Endothelial cell of umbilical vein (primary cell): ENCODE results near the gene TUSC2. TPM values are rescaled to one million over a fixed set of nuclear protein-coding genes. Genes with fewer than 3 reads are reported as not detected.

Experiments used
- BruUV-seq: library from RNA; stranded (reverse); fragments of 400-500 nt; replicated peaks from 2 replicates; lab custom pipeline; 2021; lab: Mats Ljungman, UMichigan
- CTCF ChIA-PET: fragments of 300-600, 350-600 bp; sonication (Branson Sonifier 250); formaldehyde crosslinking; loops from one replicate; lab custom pipeline; 2021; ENCODE audit warnings: antibody characterized with exemption, inconsistent platforms; lab: Charles Lee
- POLR2A ChIA-PET: fragments of 300-600, 350-600 bp; sonication (Branson Sonifier 250); formaldehyde crosslinking; loops from one replicate; lab custom pipeline; 2021; ENCODE audit warnings: antibody characterized with exemption, inconsistent platforms; lab: Charles Lee
- DNase-seq: peaks from one replicate; pipeline ENCODE4 v3.0.0-alpha.2; 2011; ENCODE audit warnings: low read depth, low spot score
- FAIRE-seq: peaks from 2 replicates; lab custom pipeline; 2011; peaks lifted over from hg19 to GRCh38; lab: Jason Lieb, UNC
- H2AFZ ChIP-seq: 2 replicates; pipeline ENCODE4 v1.6.0; 2012; ENCODE audit warnings: low read depth, low read length, control low read depth, inconsistent platforms
- H3K27ac ChIP-seq: 2 replicates; pipeline ENCODE4 v1.5.1; 2011; ENCODE audit warnings: low read depth, mild to moderate bottlenecking, control low read depth, low read length, moderate library complexity; ENCODE audit not compliant: insufficient read depth
- H3K27me3 ChIP-seq, 2 experiments: 2 replicates each; pipeline versions ENCODE4 v1.6.0 to v1.6.1; 2011; ENCODE audit warnings: low read length in 2 of 2, mixed read lengths in 1 of 2; ENCODE audit not compliant: control insufficient read depth in 2 of 2, insufficient read depth in 2 of 2
- H3K36me3 ChIP-seq, 2 experiments: 2 replicates in 1 of 2; 3 replicates in 1 of 2; pipeline ENCODE4 v1.5.1; 2011; ENCODE audit warnings: low read length in 2 of 2, mild to moderate bottlenecking in 1 of 2, moderate library complexity in 1 of 2; ENCODE audit not compliant: control insufficient read depth in 2 of 2, insufficient read depth in 2 of 2; ENCODE audit errors: extremely low read depth in 1 of 2
- H3K4me1 ChIP-seq: 3 replicates; pipeline ENCODE4 v1.5.1; 2011; ENCODE audit warnings: mild to moderate bottlenecking, low read length; ENCODE audit not compliant: control insufficient read depth, insufficient read depth; ENCODE audit errors: extremely low read depth
- H3K4me2 ChIP-seq: 2 replicates; pipeline ENCODE4 v1.6.1; 2011; ENCODE audit warnings: low read length, control low read depth, mixed read lengths; ENCODE audit not compliant: insufficient read depth
- H3K4me3 ChIP-seq, 3 experiments: fragments of 200-600 bp in 1 of 3; sonication (generic), shearing (Covaris generic) in 1 of 3; replicated peaks in 1 of 3; 2 replicates each; pipeline ENCODE4 v1.5.1; 2011 to 2016; ENCODE audit warnings: control low read depth in 3 of 3, low read length in 3 of 3, mild to moderate bottlenecking in 2 of 3, inconsistent platforms in 1 of 3, low read depth in 1 of 3, moderate library complexity in 1 of 3; ENCODE audit not compliant: insufficient read depth in 1 of 3
- H3K79me2 ChIP-seq: 2 replicates; pipeline ENCODE4 v1.6.0; 2012; ENCODE audit warnings: low read length, inconsistent platforms; ENCODE audit not compliant: control insufficient read depth, insufficient read depth
- H3K9ac ChIP-seq: replicated peaks from 2 replicates; pipeline ENCODE3; 2011; ENCODE audit warnings: low read length, control low read depth; ENCODE audit not compliant: insufficient read depth; ENCODE audit errors: extremely low read depth
- H3K9me1 ChIP-seq: replicated peaks from 3 replicates; pipeline ENCODE4 v1.6.0; 2011; ENCODE audit warnings: mild to moderate bottlenecking, low read length; ENCODE audit not compliant: control insufficient read depth, insufficient read depth; ENCODE audit errors: extremely low read depth
- H3K9me3 ChIP-seq: replicated peaks from 2 replicates; pipeline ENCODE4 v1.5.1; 2012; ENCODE audit warnings: low read length, inconsistent platforms; ENCODE audit not compliant: control insufficient read depth, insufficient read depth
- H4K20me1 ChIP-seq: replicated peaks from 2 replicates; pipeline ENCODE3; 2011; ENCODE audit warnings: mild to moderate bottlenecking, low read length; ENCODE audit not compliant: control insufficient read depth, insufficient read depth; ENCODE audit errors: extremely low read depth
- EZH2 ChIP-seq: IDR thresholded peaks from 2 replicates; pipeline ENCODE4 v1.6.1; 2012; ENCODE audit warnings: borderline replicate concordance, low read depth, mild to moderate bottlenecking, moderate library complexity, low read length, inconsistent platforms; ENCODE audit not compliant: severe bottlenecking
- FOS ChIP-seq: IDR thresholded peaks from 2 replicates; pipeline ENCODE4 v1.6.1; 2011; ENCODE audit warnings: mild to moderate bottlenecking, low read length, moderate library complexity, borderline replicate concordance; ENCODE audit not compliant: insufficient read depth
- GATA2 ChIP-seq: IDR thresholded peaks from 2 replicates; pipeline ENCODE4 v1.7.0; 2011; ENCODE audit warnings: low read depth, mild to moderate bottlenecking, moderate library complexity, mixed read lengths, low read length; ENCODE audit not compliant: insufficient read length, insufficient read depth
- JUN ChIP-seq: IDR thresholded peaks from 2 replicates; pipeline ENCODE4 v1.6.1; 2011; ENCODE audit warnings: borderline replicate concordance, low read depth; ENCODE audit not compliant: insufficient read length, insufficient read depth
- MYC ChIP-seq: IDR thresholded peaks from one replicate; pipeline ENCODE4 v1.6.1; 2011; ENCODE audit warnings: mild to moderate bottlenecking, low read depth, low read length
- POLR2A ChIP-seq: IDR thresholded peaks from 2 replicates; pipeline ENCODE4 v1.6.1; 2012; ENCODE audit warnings: low read depth, mild to moderate bottlenecking, control low read depth, low read length
- POLR2AphosphoS5 ChIP-seq: IDR thresholded peaks from 2 replicates; pipeline ENCODE4 v1.6.1; 2012; ENCODE audit warnings: low read depth, mild to moderate bottlenecking, control low read depth, low read length, moderate library complexity; ENCODE audit not compliant: insufficient read depth
- dilution Hi-C: fragments of 300-500 bp; cut with MboI; formaldehyde crosslinking; loops from one replicate; pipeline ENCODE4 v1.15.0; 2019; ENCODE audit warnings: low sequenced_read_pairs; ENCODE audit not compliant: extremely low pct_ligation_motif_present
- intact Hi-C: fragments of 100-400 bp; cut with micrococcal nuclease; formaldehyde crosslinking; loops from one replicate; pipeline ENCODE4 v1.10.0; 2022
- polyA plus RNA-seq, 4 experiments: library from polyadenylated mRNA; depleted of rRNA in 3 of 4; stranded (reverse) in 3 of 4; unstranded in 1 of 4; fragments of >200 nt; gene quantifications; 2 replicates each; pipeline versions ENCODE4 v1.2.1 to v1.2.3, GENCODE V29; 2011 to 2012; ENCODE audit warnings: missing spikeins in 1 of 4
- total RNA-seq: library from RNA; stranded (reverse); gene quantifications from 2 replicates; pipeline ENCODE4 v1.2.3, GENCODE V29; 2021
- TF ChIP-seq, protein P1 (sequence below): IDR thresholded peaks from 2 replicates; pipeline ENCODE4 v1.6.1; 2011; ENCODE audit not compliant: insufficient read depth, insufficient read length
- TF ChIP-seq, protein P2 (sequence below), 2 donors: IDR thresholded peaks; 1 replicate in 1 of 2; 2 replicates in 1 of 2; pipeline ENCODE4 v1.5.1; 2011; ENCODE audit warnings: low read length in 2 of 2, mild to moderate bottlenecking in 2 of 2, moderate library complexity in 2 of 2, control low read depth in 1 of 2, inconsistent platforms in 1 of 2, low read depth in 1 of 2; ENCODE audit not compliant: insufficient read depth in 1 of 2; ENCODE audit errors: extremely low read depth in 1 of 2

Gene TUSC2
- total and polyA plus RNA-seq, 2 donors (not counting 3 experiments of a cell fraction or from before 2014, with no cell fraction given), result 30.0 to 89.0 TPM

DNA sequence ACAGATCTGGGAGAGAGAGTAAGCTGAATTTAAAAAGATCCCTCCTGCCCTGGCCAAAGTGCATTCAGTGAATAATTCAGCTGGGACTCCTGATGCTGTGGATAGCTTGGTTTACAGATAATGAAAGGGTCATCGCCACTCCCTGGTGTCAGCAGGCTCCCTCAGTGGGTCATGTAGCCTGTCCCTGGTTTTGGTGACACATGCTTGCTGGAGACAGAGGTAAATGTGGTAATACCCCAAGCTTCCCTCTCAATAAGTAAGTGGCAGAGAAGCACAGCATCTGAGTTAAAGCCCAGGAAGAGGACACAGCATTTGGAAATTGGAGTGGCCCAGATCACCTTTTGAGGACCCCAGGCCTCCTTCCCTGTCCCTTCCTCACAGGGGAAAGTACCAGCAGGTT lies 29.5 kb upstream of the TUSC2 start:
- H3K4me3 ChIP-seq, result peak overlapping the region; percentile 5 to 83 (median 63)
- peaks cover 6% of the 10 kb centered on the region for H4K20me1 ChIP-seq
- no peak for FAIRE-seq
- no peaks in the 10 kb centered on the region for H3K27me3 ChIP-seq
- no peak for DNase-seq
- peak overlapping the region; percentile 72 for H3K9ac ChIP-seq
- no peaks in the 10 kb centered on the region for H3K9me3 ChIP-seq
- no peak for TF ChIP-seq EZH2
- no peak for TF ChIP-seq POLR2AphosphoS5
- TF ChIP-seq GATA2, result no peak
- TF ChIP-seq, protein P1, sequence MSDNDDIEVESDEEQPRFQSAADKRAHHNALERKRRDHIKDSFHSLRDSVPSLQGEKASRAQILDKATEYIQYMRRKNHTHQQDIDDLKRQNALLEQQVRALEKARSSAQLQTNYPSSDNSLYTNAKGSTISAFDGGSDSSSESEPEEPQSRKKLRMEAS, result no peak
- TF ChIP-seq MYC, result no peak
- no peak for TF ChIP-seq POLR2A
- TF ChIP-seq, protein P2, sequence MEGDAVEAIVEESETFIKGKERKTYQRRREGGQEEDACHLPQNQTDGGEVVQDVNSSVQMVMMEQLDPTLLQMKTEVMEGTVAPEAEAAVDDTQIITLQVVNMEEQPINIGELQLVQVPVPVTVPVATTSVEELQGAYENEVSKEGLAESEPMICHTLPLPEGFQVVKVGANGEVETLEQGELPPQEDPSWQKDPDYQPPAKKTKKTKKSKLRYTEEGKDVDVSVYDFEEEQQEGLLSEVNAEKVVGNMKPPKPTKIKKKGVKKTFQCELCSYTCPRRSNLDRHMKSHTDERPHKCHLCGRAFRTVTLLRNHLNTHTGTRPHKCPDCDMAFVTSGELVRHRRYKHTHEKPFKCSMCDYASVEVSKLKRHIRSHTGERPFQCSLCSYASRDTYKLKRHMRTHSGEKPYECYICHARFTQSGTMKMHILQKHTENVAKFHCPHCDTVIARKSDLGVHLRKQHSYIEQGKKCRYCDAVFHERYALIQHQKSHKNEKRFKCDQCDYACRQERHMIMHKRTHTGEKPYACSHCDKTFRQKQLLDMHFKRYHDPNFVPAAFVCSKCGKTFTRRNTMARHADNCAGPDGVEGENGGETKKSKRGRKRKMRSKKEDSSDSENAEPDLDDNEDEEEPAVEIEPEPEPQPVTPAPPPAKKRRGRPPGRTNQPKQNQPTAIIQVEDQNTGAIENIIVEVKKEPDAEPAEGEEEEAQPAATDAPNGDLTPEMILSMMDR (IDR thresholded peaks at IDR 0.05; ENCODE audit: extremely low read depth in 1 of 2, insufficient read depth in 1 of 2, low read depth in 1 of 2, low read length in 2 of 2), result no peak
- no peak for TF ChIP-seq FOS
- TF ChIP-seq JUN, result no peak
- peaks cover 43% of the 10 kb centered on the region for H3K79me2 ChIP-seq
- H3K9me1 ChIP-seq, result no peaks in the 10 kb centered on the region
- POLR2A ChIA-PET, result no interaction called here
- no peak overlapping the region for H2AFZ ChIP-seq
- no peak overlapping the region for H3K27ac ChIP-seq
- no TSS peak for BruUV-seq
- CTCF ChIA-PET, result interaction anchor here (0.5 to 2.1 kb wide), 7 partner anchors 9 to 258 kb away, joined by 3 to 14 read pairs (median 4); partner anchors contain the start of gene ZMYND10
- intact Hi-C loops, result loop anchor here (5.0 kb wide), 1 partner anchor 1035 kb away; the partner anchor contains the start of gene RBM15B
- peaks cover 8 to 28% of the 10 kb centered on the region in 2 experiments for H3K36me3 ChIP-seq
- dilution Hi-C loops, result no loop called here
- peak overlapping the region; percentile 90 for H3K4me2 ChIP-seq
- peaks cover 31% of the 10 kb centered on the region for H3K4me1 ChIP-seq
